ENCODE results near the gene CTNNB1.
"Not testable (repeated sequence)": the region's sequence is repeated elsewhere in the genome, so short reads cannot be mapped to it uniquely, and the experiment has no call there.

The CTNNB1 gene

DNA sequence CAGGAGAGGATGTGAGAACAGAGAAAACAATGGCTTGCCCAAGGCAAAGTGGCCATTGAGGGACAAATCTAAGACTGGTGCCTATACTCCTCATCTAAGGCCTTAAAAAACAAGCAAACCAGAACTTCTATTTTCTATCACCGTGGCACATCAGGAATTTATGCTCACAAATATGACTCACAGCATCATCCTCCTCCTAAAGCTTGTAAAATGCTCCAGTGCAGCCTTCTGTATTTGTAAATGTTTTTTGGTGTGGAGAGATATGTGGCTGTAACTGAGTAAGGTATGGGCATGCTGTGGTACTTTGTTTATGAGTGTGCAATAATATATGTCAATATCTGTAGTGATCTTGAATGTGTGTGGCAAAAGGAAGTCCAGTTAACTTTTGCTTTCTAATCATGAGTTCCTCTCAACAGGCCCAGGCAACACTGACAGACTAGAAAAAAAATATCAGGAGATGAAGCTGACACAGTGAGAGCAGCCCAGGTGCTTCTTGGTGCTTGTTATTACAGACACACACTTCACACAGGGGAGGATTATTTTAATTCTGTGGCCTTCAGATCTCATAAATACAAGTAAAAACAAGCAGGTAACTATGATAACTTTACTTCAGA, 60.3 kb downstream of the CTNNB1 start:
- no peak for DNase-seq

DNA sequence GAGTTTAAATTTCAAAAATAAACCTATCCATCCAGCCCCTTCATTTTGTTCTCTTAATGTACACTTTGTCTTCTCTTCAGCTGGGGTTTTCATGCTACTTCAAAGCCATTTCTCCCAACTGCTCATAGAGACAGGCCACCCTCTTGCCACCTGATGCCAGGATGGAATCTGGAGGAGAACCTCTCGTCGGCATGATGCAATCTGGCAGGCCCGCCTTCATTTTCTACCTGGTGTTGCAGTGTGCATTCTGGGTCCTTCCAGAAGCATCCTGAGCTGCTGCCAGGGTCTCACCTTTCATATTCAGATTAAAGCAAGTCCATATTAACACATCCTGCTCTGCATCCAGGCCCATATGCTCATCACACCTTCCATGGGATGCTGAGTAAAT, 60.8 kb downstream of the CTNNB1 start:
- no peak for DNase-seq

DNA sequence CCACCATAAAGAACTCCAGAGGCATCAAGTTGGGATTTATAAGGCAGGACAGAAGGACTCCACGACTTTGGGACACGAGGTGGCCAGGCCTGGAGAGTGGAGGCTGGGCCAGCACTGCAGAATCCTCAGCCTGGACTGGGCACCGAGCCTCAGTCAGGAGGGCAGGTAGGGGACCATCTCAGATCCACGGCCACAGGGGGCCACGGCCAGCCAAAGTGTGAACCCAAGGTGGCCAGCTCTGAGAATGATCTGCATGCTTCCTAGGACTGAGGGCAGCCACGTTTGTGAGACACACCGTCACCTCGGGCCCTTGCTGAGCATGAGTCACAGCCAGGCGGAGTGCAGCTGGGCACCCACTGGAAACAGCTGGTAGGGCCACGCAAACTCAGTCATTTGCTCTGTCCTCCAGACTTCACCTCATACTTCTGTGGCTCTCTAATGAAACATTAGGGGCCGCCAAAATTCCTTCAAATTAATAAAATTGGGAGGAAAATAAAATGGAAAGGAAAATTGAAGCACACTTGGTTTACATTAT, 65.8 kb downstream of the CTNNB1 start:
- no peak for DNase-seq

DNA sequence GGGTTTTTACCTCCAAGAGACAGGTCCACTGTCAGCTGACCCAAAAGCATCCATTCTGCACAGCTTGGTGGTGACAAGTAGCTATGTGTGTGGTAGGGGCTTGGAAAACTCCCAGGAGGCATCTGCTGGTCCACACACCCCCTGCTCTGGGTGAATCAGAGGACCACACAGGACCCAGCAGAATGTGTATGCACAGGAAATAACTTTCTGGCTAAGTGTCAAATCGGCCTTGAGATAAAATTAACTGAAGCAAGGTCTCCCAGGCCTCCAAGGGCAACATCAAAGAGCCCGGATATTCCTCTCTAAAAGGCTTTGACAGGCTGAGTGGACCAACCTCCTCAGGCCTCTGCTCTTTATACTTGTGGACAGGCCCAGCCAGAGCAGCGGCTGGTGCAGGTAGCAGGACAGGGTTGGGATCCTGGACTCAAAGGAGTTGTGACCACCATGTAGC, 66.5 kb downstream of the CTNNB1 start:
- no peak for DNase-seq

- no peak for DNase-seq
Measured at GRCh38 chr3:41267975-41268640, 68.8 kb downstream of the CTNNB1 start.

- no peak for DNase-seq
Measured at GRCh38 chr3:41272667-41273066, 73.4 kb downstream of the CTNNB1 start.

- no peak for DNase-seq
Measured at GRCh38 chr3:41274944-41275668, 75.8 kb downstream of the CTNNB1 start.

DNA sequence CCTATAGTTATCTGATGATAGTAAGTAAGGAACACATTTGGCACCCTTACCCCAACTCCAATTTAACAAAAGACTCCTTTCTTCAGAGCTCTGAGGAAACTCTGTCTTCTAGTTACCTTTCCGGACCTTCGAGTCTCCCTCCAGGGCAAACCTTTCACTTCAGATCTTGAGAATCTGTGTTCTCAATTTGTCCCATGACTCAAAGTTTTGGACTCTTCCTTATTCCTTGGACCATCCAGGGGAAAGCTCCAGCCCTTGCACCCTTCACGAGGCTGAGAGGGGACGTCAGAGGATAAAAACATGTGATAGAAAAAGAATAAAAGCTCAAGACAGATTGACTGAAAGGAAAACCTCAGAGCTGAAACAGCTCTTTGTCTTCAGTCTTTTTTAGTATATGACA, 76.9 kb downstream of the CTNNB1 start:
- no peak for DNase-seq

- DNase-seq = no peak
Measured at GRCh38 chr3:41277790-41278465, 78.6 kb downstream of the CTNNB1 start.

GRCh38 chr3:41284934-41285333, 85.6 kb downstream of the CTNNB1 start:
- DNase-seq = not testable (repeated sequence)

GRCh38 chr3:41286305-41286704, 87.0 kb downstream of the CTNNB1 start:
- no peak for DNase-seq

GRCh38 chr3:41288785-41289184, 89.5 kb downstream of the CTNNB1 start:
- DNase-seq = no peak
